ENCODE data around the gene LRPAP1. TPM values are rescaled to one million over a fixed set of nuclear protein-coding genes. Genes with fewer than 3 reads are reported as not detected.

LRPAP1 gene
- total RNA-seq, 6 experiments from 2014 or later = 130 to 175 (median 161) TPM

- Mint-ChIP-seq H3K4me3 (no peak overlapping the region), H3K9me3 (no peaks in the 10 kb centered on the region), H3K27ac (no peak overlapping the region), H3K36me3 (ENCODE audit: low read depth) (no peaks in the 10 kb centered on the region), H3K4me1 (ENCODE audit: low read depth) (no peaks in the 10 kb centered on the region), H3K27me3 (ENCODE audit: insufficient read depth) (peaks cover 11% of the 10 kb centered on the region)
- TF ChIP-seq, protein P1, sequence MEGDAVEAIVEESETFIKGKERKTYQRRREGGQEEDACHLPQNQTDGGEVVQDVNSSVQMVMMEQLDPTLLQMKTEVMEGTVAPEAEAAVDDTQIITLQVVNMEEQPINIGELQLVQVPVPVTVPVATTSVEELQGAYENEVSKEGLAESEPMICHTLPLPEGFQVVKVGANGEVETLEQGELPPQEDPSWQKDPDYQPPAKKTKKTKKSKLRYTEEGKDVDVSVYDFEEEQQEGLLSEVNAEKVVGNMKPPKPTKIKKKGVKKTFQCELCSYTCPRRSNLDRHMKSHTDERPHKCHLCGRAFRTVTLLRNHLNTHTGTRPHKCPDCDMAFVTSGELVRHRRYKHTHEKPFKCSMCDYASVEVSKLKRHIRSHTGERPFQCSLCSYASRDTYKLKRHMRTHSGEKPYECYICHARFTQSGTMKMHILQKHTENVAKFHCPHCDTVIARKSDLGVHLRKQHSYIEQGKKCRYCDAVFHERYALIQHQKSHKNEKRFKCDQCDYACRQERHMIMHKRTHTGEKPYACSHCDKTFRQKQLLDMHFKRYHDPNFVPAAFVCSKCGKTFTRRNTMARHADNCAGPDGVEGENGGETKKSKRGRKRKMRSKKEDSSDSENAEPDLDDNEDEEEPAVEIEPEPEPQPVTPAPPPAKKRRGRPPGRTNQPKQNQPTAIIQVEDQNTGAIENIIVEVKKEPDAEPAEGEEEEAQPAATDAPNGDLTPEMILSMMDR (IDR thresholded peaks at IDR 0.05) = peak; percentile 54
- no peak for DNase-seq
Observed at GRCh38 chr4:3465698-3466671, 66.2 kb downstream of the LRPAP1 start.

DNA sequence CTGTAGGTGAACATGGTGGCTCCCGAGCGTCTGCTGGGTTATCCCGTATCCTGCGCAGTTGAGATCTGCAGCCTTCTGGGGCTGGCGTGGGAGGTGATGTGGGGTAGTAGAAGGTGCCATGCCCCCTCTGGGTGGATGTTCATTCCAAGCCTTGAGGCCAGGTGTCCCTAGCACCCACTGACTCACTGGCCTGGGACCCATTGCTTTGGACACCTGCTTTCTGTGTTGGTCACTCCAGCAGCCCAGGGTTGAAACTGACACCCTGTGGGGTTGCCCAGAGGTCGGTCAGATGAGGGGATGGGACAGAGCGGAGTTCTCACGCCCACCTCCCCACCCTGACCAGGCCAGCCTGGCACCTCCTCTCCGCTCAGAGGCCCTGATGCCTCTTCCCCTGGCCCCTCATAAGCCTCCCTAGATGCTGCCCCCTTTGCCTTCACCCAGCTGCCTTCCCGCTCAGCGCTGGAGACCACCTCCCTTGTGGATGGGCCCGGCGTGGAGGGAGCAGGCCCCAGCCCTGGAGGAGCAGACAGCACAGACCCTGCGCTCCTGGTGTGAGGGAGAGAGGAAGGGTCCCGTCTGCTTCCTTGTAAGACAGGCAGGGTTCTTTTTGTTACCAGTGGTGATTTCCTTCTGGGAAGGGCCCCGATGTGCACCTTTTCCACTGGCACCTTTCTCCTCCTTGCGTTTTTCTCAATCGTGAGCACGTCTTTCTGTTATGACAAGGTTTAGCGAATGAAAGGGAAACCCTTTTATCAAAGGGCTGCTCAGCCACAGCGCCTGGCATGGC is 67.1 kb downstream of the LRPAP1 start:
- Mint-ChIP-seq H3K27me3 (ENCODE audit: insufficient read depth) (peaks cover 18% of the 10 kb centered on the region), H3K4me3 (no peak overlapping the region), H3K27ac (no peak overlapping the region), H3K4me1 (ENCODE audit: low read depth) (no peaks in the 10 kb centered on the region), H3K36me3 (ENCODE audit: low read depth) (no peaks in the 10 kb centered on the region), H3K9me3 (no peaks in the 10 kb centered on the region)
- TF ChIP-seq, protein P1 (IDR thresholded peaks at IDR 0.05) = no peak
- no peak for DNase-seq

GRCh38 chr4:3464349-3464905 is 67.8 kb downstream of the LRPAP1 start:
- H3K27me3 Mint-ChIP-seq (ENCODE audit: insufficient read depth) = peaks cover 18% of the 10 kb centered on the region
- no peaks in the 10 kb centered on the region for H3K36me3 Mint-ChIP-seq (ENCODE audit: low read depth)
- H3K9me3 Mint-ChIP-seq = no peaks in the 10 kb centered on the region
- H3K27ac Mint-ChIP-seq = no peak overlapping the region
- H3K4me3 Mint-ChIP-seq = no peak overlapping the region
- TF ChIP-seq, protein P1 (IDR thresholded peaks at IDR 0.05) = no peak
- no peak for DNase-seq
- no peaks in the 10 kb centered on the region for H3K4me1 Mint-ChIP-seq (ENCODE audit: low read depth)

- Mint-ChIP-seq H3K27me3 (ENCODE audit: insufficient read depth) (peaks cover 24% of the 10 kb centered on the region), H3K27ac (no peak overlapping the region), H3K9me3 (no peaks in the 10 kb centered on the region), H3K4me3 (no peak overlapping the region), H3K4me1 (ENCODE audit: low read depth) (no peaks in the 10 kb centered on the region), H3K36me3 (ENCODE audit: low read depth) (no peaks in the 10 kb centered on the region)
- TF ChIP-seq, protein P1 (IDR thresholded peaks at IDR 0.05) = no peak
- no peak for DNase-seq
Observed at GRCh38 chr4:3463556-3464348, 68.5 kb downstream of the LRPAP1 start.

All from HFFc6 (cell line).